A673 (cell line): ENCODE results near the gene VSX2. TPM values are rescaled to one million over a fixed set of nuclear protein-coding genes. Genes with fewer than 3 reads are reported as not detected.

ENCODE experiments used
- BruUV-seq: library from RNA; stranded (reverse); fragments of 400-500 nt; replicated peaks from 2 replicates; lab custom pipeline; 2021; lab: Mats Ljungman, UMichigan
- CTCF ChIA-PET: fragments of 300-600 bp; sonication (Branson Sonifier 250); formaldehyde crosslinking; loops from one replicate; lab custom pipeline; 2022; ENCODE audit warnings: antibody characterized with exemption; lab: Charles Lee
- POLR2A ChIA-PET: fragments of 300-600 bp; sonication (Branson Sonifier 250); formaldehyde crosslinking; loops from one replicate; lab custom pipeline; 2022; ENCODE audit warnings: antibody characterized with exemption; ENCODE audit not compliant: low non-redundant PET; lab: Charles Lee
- DNase-seq: peaks from one replicate; pipeline ENCODE4 v3.0.0-alpha.2; 2015; ENCODE audit warnings: low spot score
- H3K27ac ChIP-seq: fragments of 200-600 bp; sonication (generic); 2 replicates; pipeline ENCODE4 v1.5.1; 2016; ENCODE audit warnings: mixed run types, low read depth, mild to moderate bottlenecking, mixed read lengths, antibody characterized with exemption, low read length; ENCODE audit not compliant: poor library complexity, severe bottlenecking
- H3K27me3 ChIP-seq: fragments of 200-600 bp; sonication (generic); replicated peaks from 2 replicates; pipeline ENCODE4 v1.6.1; 2017; ENCODE audit warnings: mixed run types, low read depth, mild to moderate bottlenecking, mixed read lengths, antibody characterized with exemption, low read length; ENCODE audit not compliant: insufficient read depth, poor library complexity
- H3K36me3 ChIP-seq: fragments of 200-600 bp; sonication (generic); 2 replicates; pipeline ENCODE4 v1.6.1; 2016; ENCODE audit warnings: mixed run types, mild to moderate bottlenecking, mixed read lengths, antibody characterized with exemption, low read length; ENCODE audit not compliant: insufficient read depth, poor library complexity, severe bottlenecking
- H3K4me1 ChIP-seq: fragments of 200-600 bp; sonication (generic); 2 replicates; pipeline ENCODE4 v1.6.1; 2017; ENCODE audit warnings: mixed run types, mild to moderate bottlenecking, mixed read lengths, antibody characterized with exemption, low read length; ENCODE audit not compliant: insufficient read depth, poor library complexity, severe bottlenecking
- H3K4me3 ChIP-seq: fragments of 200-600 bp; sonication (generic); 2 replicates; pipeline ENCODE4 v1.5.1; 2016; ENCODE audit warnings: low read depth, mixed run types, mild to moderate bottlenecking, mixed read lengths, low read length; ENCODE audit not compliant: poor library complexity, severe bottlenecking
- H3K9me3 ChIP-seq: fragments of 200-600 bp; sonication (generic); 2 replicates; pipeline ENCODE4 v1.6.1; 2016; ENCODE audit warnings: mixed run types, low read depth, mild to moderate bottlenecking, mixed read lengths, antibody characterized with exemption, low read length; ENCODE audit not compliant: poor library complexity, severe bottlenecking
- CTCF ChIP-seq: fragments of 300-800, 200-600 bp; sonication (generic); conservative IDR thresholded peaks from 2 replicates; pipeline ENCODE4 v1.5.1; 2017; ENCODE audit warnings: low read depth, mild to moderate bottlenecking, antibody characterized with exemption, low read length, moderate library complexity, mixed read lengths
- EZH2 ChIP-seq: fragments of 200-600 bp; sonication (generic); IDR thresholded peaks from 2 replicates; pipeline ENCODE4 v1.6.1; 2017; ENCODE audit warnings: borderline replicate concordance, low read depth, mild to moderate bottlenecking, mixed read lengths, antibody characterized with exemption, low read length; ENCODE audit not compliant: poor library complexity, severe bottlenecking
- intact Hi-C: fragments of 100-400 bp; cut with micrococcal nuclease; formaldehyde crosslinking; loops from one replicate; pipeline ENCODE4 v1.10.0; 2022; ENCODE audit not compliant: unreplicated experiment
- total RNA-seq: library from RNA; stranded (reverse); gene quantifications from 2 replicates; pipeline ENCODE4 v1.2.3, GENCODE V29; 2021

Gene VSX2
- total RNA-seq, 1 experiment from 2014 or later = not detected

GRCh38 chr14:74290415-74290814 is 51.2 kb downstream of the VSX2 start:
- CTCF ChIA-PET = interaction anchor here (0.6 to 0.7 kb wide), 7 partner anchors 9 to 1138 kb away, joined by 3 to 16 read pairs (median 6); no protein-coding TSS in a partner anchor
- peak; percentile 60 for DNase-seq
- Histone ChIP-seq H3K9me3 (no peaks in the 10 kb centered on the region), H3K27ac (no peak overlapping the region), H3K36me3 (peaks cover 22% of the 10 kb centered on the region), H3K4me3 (no peak overlapping the region), H3K4me1 (no peaks in the 10 kb centered on the region), H3K27me3 (no peaks in the 10 kb centered on the region)
- intact Hi-C loops = no loop called here
- BruUV-seq = no TSS peak
- POLR2A ChIA-PET = interaction anchor here (0.7 kb wide), 1 partner anchor 15 kb away, joined by 13 read pairs; no protein-coding TSS in a partner anchor
- TF ChIP-seq EZH2 = no peak
- peak; percentile 63 for TF ChIP-seq CTCF

GRCh38 chr14:74292061-74292460 is 52.8 kb downstream of the VSX2 start:
- intact Hi-C loops = no loop called here
- ChIA-PET CTCF (no interaction called here), POLR2A (no interaction called here)
- H3K9me3 ChIP-seq = no peaks in the 10 kb centered on the region
- no peak overlapping the region for H3K4me3 ChIP-seq
- H3K4me1 ChIP-seq = no peaks in the 10 kb centered on the region
- no peak for TF ChIP-seq CTCF
- no peak for TF ChIP-seq EZH2
- peaks cover 18% of the 10 kb centered on the region for H3K36me3 ChIP-seq
- no peak overlapping the region for H3K27ac ChIP-seq
- no peak for DNase-seq
- no peaks in the 10 kb centered on the region for H3K27me3 ChIP-seq
- no TSS peak for BruUV-seq

GRCh38 chr14:74293606-74294005 is 54.4 kb downstream of the VSX2 start:
- TF ChIP-seq EZH2 (no peak), CTCF (no peak)
- Histone ChIP-seq H3K9me3 (no peaks in the 10 kb centered on the region), H3K4me1 (peaks cover under 1% of the 10 kb centered on the region), H3K4me3 (no peak overlapping the region), H3K36me3 (peaks cover 23% of the 10 kb centered on the region), H3K27ac (no peak overlapping the region), H3K27me3 (no peaks in the 10 kb centered on the region)
- CTCF ChIA-PET = interaction anchor here (0.6 kb wide), 1 partner anchor 79 kb away, joined by 3 read pairs; no protein-coding TSS in a partner anchor
- no peak for DNase-seq
- BruUV-seq = no TSS peak
- intact Hi-C loops = no loop called here
- POLR2A ChIA-PET = no interaction called here
